H7 (cell line): ENCODE measurements around the gene SLC44A4. TPM values are rescaled to one million over a fixed set of nuclear protein-coding genes. Genes with fewer than 3 reads are reported as not detected.

Experiments used
- DNase-seq: peaks from one replicate; pipeline ENCODE4 v3.0.0; 2012
- H3K27me3 ChIP-seq: 2 replicates; pipeline ENCODE4 v1.6.0; 2011; ENCODE audit warnings: mild to moderate bottlenecking, low read length; ENCODE audit not compliant: control insufficient read depth, insufficient read depth
- H3K36me3 ChIP-seq: replicated peaks from 2 replicates; pipeline ENCODE4 v1.5.1; 2011; ENCODE audit warnings: low read length; ENCODE audit not compliant: control insufficient read depth, insufficient read depth
- H3K4me3 ChIP-seq: 2 replicates; pipeline ENCODE4 v1.5.1; 2011; ENCODE audit warnings: low read depth, mild to moderate bottlenecking, control low read depth, low read length, moderate library complexity; ENCODE audit not compliant: insufficient read depth
- total RNA-seq: library from RNA; depleted of rRNA; stranded (reverse); fragments of >200 nt; shearing (Covaris generic); gene quantifications from 2 replicates; pipeline ENCODE4 v1.2.3, GENCODE V29; 2014

SLC44A4 gene
- total RNA-seq, 1 experiment from 2014 or later = 0.42 TPM

GRCh38 chr6:31896856-31897611 is 18.2 kb upstream of the SLC44A4 start:
- Histone ChIP-seq H3K36me3 (peaks cover 23% of the 10 kb centered on the region), H3K4me3 (peak overlapping the region; percentile 87), H3K27me3 (no peaks in the 10 kb centered on the region)
- peak; percentile 96 for DNase-seq

GRCh38 chr6:31896493-31896855 is 17.7 kb upstream of the SLC44A4 start:
- Histone ChIP-seq H3K27me3 (no peaks in the 10 kb centered on the region), H3K4me3 (peak overlapping the region; percentile 87), H3K36me3 (peaks cover 24% of the 10 kb centered on the region)
- DNase-seq = no peak

- peaks cover 43% of the 10 kb centered on the region for H3K36me3 ChIP-seq
Measured at GRCh38 chr6:31892821-31893220, 14.0 kb upstream of the SLC44A4 start.

GRCh38 chr6:31889331-31889972 is 10.7 kb upstream of the SLC44A4 start:
- Histone ChIP-seq H3K36me3 (peaks cover 57% of the 10 kb centered on the region), H3K27me3 (no peaks in the 10 kb centered on the region), H3K4me3 (no peak overlapping the region)
- DNase-seq = no peak

More at GRCh38 chr6:31892821-31893220, 14.0 kb upstream of the SLC44A4 start:
- Histone ChIP-seq H3K4me3 (no peak overlapping the region), H3K27me3 (no peaks in the 10 kb centered on the region)
- peak; percentile 32 for DNase-seq

- Histone ChIP-seq H3K4me3 (no peak overlapping the region), H3K27me3 (no peaks in the 10 kb centered on the region), H3K36me3 (peaks cover 61% of the 10 kb centered on the region)
- peak; percentile 93 for DNase-seq
Measured at GRCh38 chr6:31888276-31889258, 9.8 kb upstream of the SLC44A4 start.

GRCh38 chr6:31887173-31888007 is 8.6 kb upstream of the SLC44A4 start:
- peaks cover 63% of the 10 kb centered on the region for H3K36me3 ChIP-seq
- H3K27me3 ChIP-seq = no peaks in the 10 kb centered on the region
- DNase-seq = peak; percentile 21
- H3K4me3 ChIP-seq = no peak overlapping the region

- Histone ChIP-seq H3K36me3 (peaks cover 64% of the 10 kb centered on the region), H3K27me3 (no peaks in the 10 kb centered on the region), H3K4me3 (no peak overlapping the region)
- DNase-seq = peak; percentile 37
Measured at GRCh38 chr6:31886541-31886991, 7.8 kb upstream of the SLC44A4 start.

- Histone ChIP-seq H3K4me3 (no peak overlapping the region), H3K36me3 (peaks cover 70% of the 10 kb centered on the region), H3K27me3 (no peaks in the 10 kb centered on the region)
- DNase-seq = no peak
Measured at GRCh38 chr6:31884528-31885035, 5.8 kb upstream of the SLC44A4 start.

- Histone ChIP-seq H3K4me3 (no peak overlapping the region), H3K36me3 (peaks cover 65% of the 10 kb centered on the region)
Measured at GRCh38 chr6:31883676-31884075, 4.9 kb upstream of the SLC44A4 start.

GRCh38 chr6:31882344-31882743 is 3.5 kb upstream of the SLC44A4 start:
- Histone ChIP-seq H3K27me3 (no peaks in the 10 kb centered on the region), H3K36me3 (peaks cover 52% of the 10 kb centered on the region), H3K4me3 (no peak overlapping the region)
- peak; percentile 36 for DNase-seq

More at GRCh38 chr6:31883676-31884075, 4.9 kb upstream of the SLC44A4 start:
- no peaks in the 10 kb centered on the region for H3K27me3 ChIP-seq
- DNase-seq = peak; percentile 35

- peaks cover 44% of the 10 kb centered on the region for H3K36me3 ChIP-seq
- no peak for DNase-seq
- no peak overlapping the region for H3K4me3 ChIP-seq
- no peaks in the 10 kb centered on the region for H3K27me3 ChIP-seq
Measured at GRCh38 chr6:31881136-31881859, 2.5 kb upstream of the SLC44A4 start.

- DNase-seq = peak; percentile 38
- Histone ChIP-seq H3K36me3 (peaks cover 41% of the 10 kb centered on the region), H3K27me3 (no peaks in the 10 kb centered on the region), H3K4me3 (no peak overlapping the region)
Measured at GRCh38 chr6:31880616-31881015, 1.8 kb upstream of the SLC44A4 start.

- Histone ChIP-seq H3K36me3 (peaks cover 36% of the 10 kb centered on the region), H3K27me3 (no peaks in the 10 kb centered on the region), H3K4me3 (no peak overlapping the region)
- peak; percentile 48 for DNase-seq
Measured at GRCh38 chr6:31879901-31880300, 1.1 kb upstream of the SLC44A4 start.
